Measurements from ENCODE around the gene COL2A1. TPM values are rescaled to one million over a fixed set of nuclear protein-coding genes. Genes with fewer than 3 reads are reported as not detected.

The COL2A1 gene
- total RNA-seq, 1 donor from 2014 or later, result 86.4 TPM

- TF ChIP-seq CTCF (IDR thresholded peaks at IDR 0.05; ENCODE audit: unreplicated experiment), result no peak
- Mint-ChIP-seq H3K4me1 (peaks cover 47% of the 10 kb centered on the region), H3K9me3 (no peaks in the 10 kb centered on the region), H3K4me3 (peak overlapping the region; percentile 77), H3K27ac (peak overlapping the region; percentile 92), H3K27me3 (ENCODE audit: low read depth) (peaks cover 38% of the 10 kb centered on the region), H3K36me3 (no peaks in the 10 kb centered on the region)
- DNase-seq (ENCODE audit: low spot score in 2 of 2, unreplicated experiment in 2 of 2), result peak in 1 of 2 experiments; percentile 66
Observed at GRCh38 chr12:48000878-48001504, 3.3 kb downstream of the COL2A1 start.

GRCh38 chr12:47999816-48000215 lies 4.5 kb downstream of the COL2A1 start:
- H3K27me3 Mint-ChIP-seq (ENCODE audit: low read depth), result peaks cover 27% of the 10 kb centered on the region
- H3K36me3 Mint-ChIP-seq, result peaks cover 4% of the 10 kb centered on the region
- H3K9me3 Mint-ChIP-seq, result no peaks in the 10 kb centered on the region
- TF ChIP-seq CTCF (IDR thresholded peaks at IDR 0.05; ENCODE audit: unreplicated experiment), result no peak
- peaks cover 37% of the 10 kb centered on the region for H3K4me1 Mint-ChIP-seq
- H3K27ac Mint-ChIP-seq, result peak overlapping the region; percentile 92
- no peak overlapping the region for H3K4me3 Mint-ChIP-seq
- DNase-seq (ENCODE audit: low spot score in 2 of 2, unreplicated experiment in 2 of 2), result no peak

GRCh38 chr12:47997321-47997720 lies 7.0 kb downstream of the COL2A1 start:
- no peak overlapping the region for H3K27ac Mint-ChIP-seq
- no peak for TF ChIP-seq CTCF (IDR thresholded peaks at IDR 0.05; ENCODE audit: unreplicated experiment)
- peaks cover 5% of the 10 kb centered on the region for H3K36me3 Mint-ChIP-seq
- peaks cover 8% of the 10 kb centered on the region for H3K27me3 Mint-ChIP-seq (ENCODE audit: low read depth)
- H3K4me3 Mint-ChIP-seq, result no peak overlapping the region
- H3K4me1 Mint-ChIP-seq, result peaks cover 21% of the 10 kb centered on the region
- no peaks in the 10 kb centered on the region for H3K9me3 Mint-ChIP-seq
- no peak for DNase-seq (ENCODE audit: low spot score in 2 of 2, unreplicated experiment in 2 of 2)

- Mint-ChIP-seq H3K4me3 (no peak overlapping the region), H3K36me3 (peaks cover 5% of the 10 kb centered on the region), H3K27ac (no peak overlapping the region), H3K9me3 (no peaks in the 10 kb centered on the region), H3K4me1 (peaks cover 12% of the 10 kb centered on the region), H3K27me3 (ENCODE audit: low read depth) (peaks cover 4% of the 10 kb centered on the region)
- DNase-seq (ENCODE audit: low spot score in 2 of 2, unreplicated experiment in 2 of 2), result no peak
- TF ChIP-seq CTCF (IDR thresholded peaks at IDR 0.05; ENCODE audit: unreplicated experiment), result no peak
Observed at GRCh38 chr12:47995981-47996401, 8.3 kb downstream of the COL2A1 start.

- no peak for TF ChIP-seq CTCF (IDR thresholded peaks at IDR 0.05; ENCODE audit: unreplicated experiment)
- Mint-ChIP-seq H3K27me3 (ENCODE audit: low read depth) (peaks cover 2% of the 10 kb centered on the region), H3K4me3 (no peak overlapping the region), H3K27ac (no peak overlapping the region), H3K9me3 (no peaks in the 10 kb centered on the region), H3K36me3 (peaks cover 5% of the 10 kb centered on the region), H3K4me1 (peaks cover 11% of the 10 kb centered on the region)
- DNase-seq (ENCODE audit: low spot score in 2 of 2, unreplicated experiment in 2 of 2), result no peak
Observed at GRCh38 chr12:47993491-47993890, 10.8 kb downstream of the COL2A1 start.
